GM12892 (cell line): ENCODE measurements around the gene PIMREG.

Experiments
- POLR2A ChIP-seq: IDR thresholded peaks from 2 replicates; pipeline ENCODE4 v1.6.1; 2011; ENCODE audit warnings: low read depth, low read length, control low read depth
- POLR2AphosphoS5 ChIP-seq: IDR thresholded peaks from 2 replicates; pipeline ENCODE4 v1.6.1; 2011; ENCODE audit warnings: low read depth, low read length, control low read depth
- TAF1 ChIP-seq: IDR thresholded peaks from 2 replicates; pipeline ENCODE4 v1.6.1; 2011; ENCODE audit warnings: low read depth, mild to moderate bottlenecking, control low read depth, low read length, borderline replicate concordance

DNA sequence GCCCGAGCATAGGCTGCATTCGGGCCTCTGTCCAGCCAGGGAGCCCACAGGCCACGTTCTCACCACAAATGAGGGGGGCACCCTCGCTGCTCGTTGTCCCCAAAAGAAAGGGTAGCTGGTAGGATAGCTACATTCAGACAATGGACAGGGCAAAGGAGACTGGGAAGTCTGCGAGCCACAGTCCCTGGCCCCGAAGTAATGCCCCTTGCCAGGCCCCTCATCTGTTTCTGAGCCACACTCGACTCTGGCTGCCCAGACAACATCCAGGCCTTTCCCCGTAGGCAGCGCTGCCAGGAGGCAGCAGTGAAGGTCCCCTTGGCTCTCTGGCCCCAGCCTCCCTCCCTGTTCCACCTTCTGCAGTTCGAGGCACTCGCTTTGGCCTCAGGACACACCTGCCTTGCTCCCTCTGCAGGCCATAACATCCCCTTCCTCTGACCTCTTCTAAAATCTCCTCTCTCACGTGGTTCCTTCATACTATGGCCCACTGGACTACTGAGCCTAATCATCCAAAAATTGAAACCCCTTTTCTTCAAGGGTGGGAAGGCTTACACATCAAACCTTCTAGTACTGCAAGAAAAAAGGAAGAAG, 21.5 kb upstream of the PIMREG start:
- TF ChIP-seq POLR2AphosphoS5, result no peak
- no peak for TF ChIP-seq TAF1
- no peak for TF ChIP-seq POLR2A
